NCI-H2227 (cell line): ENCODE results near the gene GLRB.
"Not testable (repeated sequence)": the region's sequence is repeated elsewhere in the genome, so short reads cannot be mapped to it uniquely, and the experiment has no call there.

Source experiments
- DNase-seq: peaks from one replicate; lab custom pipeline; 2025; ENCODE audit not compliant: unreplicated experiment; lab: John Stamatoyannopoulos, UW

Gene GLRB

DNA sequence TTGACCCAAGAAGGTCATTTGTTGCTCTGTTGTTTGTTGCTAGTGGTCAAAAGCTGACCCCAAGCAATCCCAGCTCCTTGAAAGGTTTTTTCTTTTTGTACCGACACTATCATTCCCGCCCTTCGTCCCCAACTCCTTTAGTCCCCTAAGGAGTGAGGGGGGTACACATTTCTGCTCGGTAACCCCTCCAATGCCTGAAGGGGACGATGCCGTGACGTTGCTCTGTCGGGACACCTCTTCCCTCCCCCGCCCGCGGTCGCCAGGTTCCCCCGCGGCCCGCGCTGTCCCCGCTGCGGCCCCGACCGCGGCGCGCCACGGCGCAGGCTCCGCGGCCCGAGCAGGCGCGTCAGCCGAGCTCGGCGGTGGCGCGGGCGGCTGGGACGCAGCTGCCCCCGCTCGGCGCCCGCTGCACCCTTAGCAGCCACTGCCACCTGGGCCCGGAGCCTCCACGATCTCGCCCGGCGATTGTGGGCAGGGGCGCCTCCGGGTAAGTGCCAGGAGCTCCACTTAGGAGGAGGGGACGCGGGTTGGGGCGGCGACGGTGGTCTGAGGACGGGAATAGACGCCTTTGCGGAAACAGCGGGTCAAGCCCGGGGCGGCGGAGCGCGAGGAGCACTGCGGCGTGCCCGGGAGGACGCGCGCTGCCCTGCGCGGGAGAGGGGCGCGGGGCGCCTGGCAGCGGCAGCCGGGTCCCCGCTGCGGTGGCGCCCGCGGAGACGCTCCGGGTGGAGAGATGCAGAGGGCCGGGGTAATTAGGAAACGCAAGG is at the start of gene GLRB:
GLRB (plus strand) TSS at position 340 of the 767 bp plus-strand sequence. CDS start 1,875 bp downstream, outside the sequence.
- DNase-seq = peak; percentile 56

DNA sequence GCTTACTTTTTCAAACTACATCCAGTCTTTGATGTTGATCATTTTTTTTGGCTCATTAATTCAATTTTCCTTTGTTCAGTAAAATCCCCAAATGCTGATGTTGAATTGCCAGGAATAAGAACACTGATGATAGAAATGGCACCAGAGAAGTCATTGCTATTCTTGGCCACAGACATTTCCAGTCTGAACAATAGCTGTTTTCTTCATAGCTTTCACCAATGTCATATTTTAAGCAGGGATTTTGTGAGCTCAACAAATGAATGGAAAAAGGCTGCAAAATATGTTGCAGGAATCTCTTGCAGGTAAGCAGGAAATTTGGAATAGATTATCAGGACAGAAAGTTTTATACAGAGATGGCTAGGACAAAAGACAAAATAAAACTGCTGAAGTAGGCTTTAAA is 40.5 kb upstream of the GLRB start:
- no peak for DNase-seq

DNA sequence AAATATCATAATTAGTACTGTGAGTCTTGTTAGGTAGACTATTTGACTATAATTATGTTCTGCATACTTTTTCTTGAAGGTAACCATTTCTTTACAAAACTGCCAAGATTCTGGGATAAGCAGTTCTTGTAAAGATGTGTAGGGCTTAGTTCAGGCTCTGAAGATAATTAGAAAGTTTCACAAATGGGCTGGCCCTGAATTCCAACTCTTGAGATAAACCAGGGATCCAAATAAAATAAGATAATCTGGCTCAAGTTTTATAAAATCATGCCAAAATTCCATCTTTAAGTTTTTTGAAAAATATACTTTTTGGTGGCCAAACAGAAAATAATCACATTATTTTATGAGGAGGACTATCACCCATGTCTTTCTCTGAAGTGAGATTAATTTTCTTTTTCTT is 35.5 kb upstream of the GLRB start:
- DNase-seq = no peak

DNA sequence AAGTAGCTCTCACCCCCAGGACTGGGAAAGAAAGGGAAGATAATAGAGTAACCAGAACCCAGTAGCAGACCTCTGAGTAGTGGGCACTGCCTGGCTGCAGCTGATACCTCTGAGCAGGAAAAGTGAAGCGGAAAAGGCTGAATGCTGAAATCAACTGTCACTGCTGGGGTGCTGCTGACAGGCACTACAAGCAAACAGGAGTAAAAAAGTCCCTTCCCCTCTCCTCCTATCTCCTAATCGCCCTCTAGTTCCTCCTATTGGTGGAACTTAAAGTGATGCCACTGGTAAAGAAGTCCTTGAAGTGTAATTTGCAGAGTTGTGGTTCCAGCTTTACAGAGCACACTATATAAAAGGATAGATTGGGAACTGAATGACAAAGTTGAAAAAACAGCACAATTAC is 32.8 kb upstream of the GLRB start:
- no peak for DNase-seq

DNA sequence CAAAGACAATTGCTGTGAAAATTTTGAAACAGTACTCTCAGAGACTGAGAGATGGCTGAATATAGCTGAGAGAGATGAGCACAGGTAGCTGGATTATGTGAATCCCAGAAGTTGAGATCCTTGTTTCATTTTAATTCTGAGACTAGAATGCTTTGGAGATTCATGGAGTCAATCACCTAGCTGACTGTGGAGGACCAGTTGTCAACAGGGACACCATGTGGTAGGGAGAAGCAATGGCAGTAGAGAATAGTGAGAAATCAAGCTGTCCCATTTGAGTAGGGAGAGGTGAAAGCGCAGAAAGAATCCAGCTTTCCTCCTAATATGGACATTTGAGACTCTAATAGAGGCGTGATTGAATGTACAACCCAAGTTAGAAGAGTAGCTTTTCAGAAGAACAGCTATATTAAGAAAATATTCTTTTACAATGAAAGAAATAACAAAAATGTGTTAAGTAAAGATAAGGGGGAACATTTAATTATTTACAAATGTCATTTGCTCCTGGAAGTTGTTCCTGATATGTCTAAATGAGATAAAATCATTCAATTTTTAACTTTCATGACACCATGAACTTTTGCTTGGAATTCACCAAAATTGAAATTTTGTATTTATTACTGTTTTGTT is 30.3 kb upstream of the GLRB start:
- peak; percentile 44 for DNase-seq

DNA sequence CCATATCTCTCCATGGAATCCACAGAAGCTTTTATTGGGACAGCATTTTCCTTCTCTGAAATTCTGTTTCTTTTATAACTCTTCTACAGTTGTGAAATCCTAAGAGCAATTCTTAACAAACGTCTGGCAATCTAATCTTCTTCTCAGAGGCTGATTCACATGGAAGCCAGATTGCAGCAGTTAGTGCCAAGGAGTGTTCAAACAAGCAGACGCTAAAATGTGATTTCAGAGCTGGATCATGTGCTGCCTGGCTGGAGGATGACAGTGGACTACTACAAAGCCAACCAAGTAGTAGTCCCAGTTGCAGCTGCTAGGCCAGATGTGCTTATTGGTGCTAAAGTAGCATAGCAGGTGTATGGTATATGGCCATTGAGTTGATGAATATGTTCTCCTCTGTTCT is 27.7 kb upstream of the GLRB start:
- no peak for DNase-seq

DNA sequence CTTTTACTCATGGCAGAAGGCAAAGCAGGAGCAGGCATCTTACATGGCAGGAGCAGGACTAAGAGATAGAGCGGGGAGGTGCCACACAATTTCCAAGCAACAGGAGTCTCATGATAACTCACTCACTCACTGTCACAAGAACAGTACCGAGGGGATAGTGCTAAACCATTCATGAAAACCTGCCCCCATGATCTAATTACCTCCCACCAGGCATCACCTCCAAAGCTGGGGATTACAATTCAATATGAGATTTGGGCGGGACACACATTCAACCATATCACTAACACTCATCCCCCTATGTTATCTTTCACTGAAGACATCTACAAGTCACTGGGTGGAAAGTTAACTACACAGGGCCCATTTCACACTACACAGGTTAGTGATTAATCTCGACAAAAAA is 25.4 kb upstream of the GLRB start:
- no peak for DNase-seq

DNA sequence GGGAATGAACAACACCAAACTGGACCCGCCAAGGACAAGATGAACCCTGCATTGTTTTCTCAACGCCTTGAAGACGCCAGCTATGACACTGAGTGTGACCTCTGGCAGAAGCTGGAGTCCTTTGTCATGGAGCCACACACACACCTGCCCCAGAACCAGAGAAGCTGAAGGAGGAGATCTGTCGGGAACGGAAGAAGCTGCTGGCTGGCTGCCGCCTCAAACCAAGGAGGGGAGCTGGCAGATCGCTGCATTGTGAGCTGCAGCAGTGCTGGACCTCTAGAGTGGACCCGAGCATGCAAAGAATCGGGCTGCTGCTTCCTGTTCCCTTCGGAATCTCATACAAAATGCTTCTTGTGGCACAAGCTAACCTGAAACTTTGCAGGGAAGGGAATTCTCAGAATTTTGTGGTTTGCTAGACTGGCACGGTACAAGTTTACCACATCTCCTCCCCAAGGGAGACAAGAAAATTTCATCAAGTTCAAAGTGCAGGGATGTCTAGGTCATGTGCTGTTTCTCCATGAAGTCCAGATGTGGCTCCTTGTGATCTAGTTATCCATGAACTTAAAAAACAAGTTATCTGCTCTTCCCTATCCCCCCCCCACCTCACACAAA is 23.4 kb upstream of the GLRB start:
- DNase-seq = peak; percentile 69

DNA sequence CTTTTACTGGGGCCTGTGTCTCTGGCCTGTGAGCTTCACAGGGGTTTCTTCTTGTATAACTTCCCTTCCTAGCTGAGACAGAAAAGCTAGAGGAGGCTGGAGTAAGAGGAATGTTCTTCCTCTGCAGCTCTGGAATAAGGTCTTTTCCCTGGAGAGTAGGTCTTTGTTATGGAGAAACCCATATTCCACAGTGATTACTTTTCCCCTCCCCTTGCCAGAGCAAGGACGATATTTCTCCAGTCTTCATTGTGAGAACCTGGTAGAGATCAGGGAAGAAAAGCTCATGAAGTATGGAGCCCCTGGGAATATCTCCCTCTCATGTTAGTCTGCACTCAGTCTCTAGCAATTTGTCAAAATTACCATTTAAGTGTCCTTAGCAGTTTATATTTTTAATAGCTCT is 18.7 kb upstream of the GLRB start:
- DNase-seq = peak; percentile 3

DNA sequence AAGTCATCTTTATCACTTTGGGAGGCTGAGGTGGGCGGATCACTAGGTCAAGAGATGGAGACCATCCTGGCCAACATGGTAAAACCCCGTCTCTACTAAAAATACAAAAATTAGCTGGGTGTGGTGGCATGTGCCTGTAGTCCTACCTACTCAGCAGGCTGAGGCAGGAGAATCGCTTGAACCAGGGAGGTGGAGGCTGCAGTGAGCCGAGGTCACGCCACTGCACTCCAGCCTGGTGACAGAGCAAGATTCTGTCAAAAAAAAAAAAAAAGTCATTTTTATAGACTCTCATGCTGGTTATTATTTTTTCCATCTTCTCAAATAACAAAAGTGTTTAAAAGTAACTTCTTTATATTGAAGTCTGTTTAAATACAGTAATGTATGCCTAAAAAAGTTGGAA is 17.1 kb upstream of the GLRB start:
- not testable (repeated sequence) for DNase-seq

DNA sequence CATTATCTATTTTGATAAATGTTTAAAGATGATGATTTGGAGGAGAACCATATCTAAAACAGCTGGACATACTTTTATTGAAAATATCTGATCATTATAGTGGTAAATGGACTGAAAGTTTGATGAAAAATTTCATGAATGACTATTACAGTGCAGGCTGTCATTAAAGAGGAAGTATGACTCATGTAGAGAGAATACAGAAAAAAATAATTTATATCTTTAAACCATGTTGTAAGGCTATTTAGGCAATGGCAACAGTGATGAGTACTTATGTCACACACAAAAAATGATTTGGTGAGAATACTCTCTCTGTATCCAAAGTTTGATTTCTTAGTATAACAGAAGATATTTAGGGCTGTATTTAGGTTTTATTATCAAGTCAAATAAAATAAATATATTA is 3.9 kb upstream of the GLRB start:
- no peak for DNase-seq

DNA sequence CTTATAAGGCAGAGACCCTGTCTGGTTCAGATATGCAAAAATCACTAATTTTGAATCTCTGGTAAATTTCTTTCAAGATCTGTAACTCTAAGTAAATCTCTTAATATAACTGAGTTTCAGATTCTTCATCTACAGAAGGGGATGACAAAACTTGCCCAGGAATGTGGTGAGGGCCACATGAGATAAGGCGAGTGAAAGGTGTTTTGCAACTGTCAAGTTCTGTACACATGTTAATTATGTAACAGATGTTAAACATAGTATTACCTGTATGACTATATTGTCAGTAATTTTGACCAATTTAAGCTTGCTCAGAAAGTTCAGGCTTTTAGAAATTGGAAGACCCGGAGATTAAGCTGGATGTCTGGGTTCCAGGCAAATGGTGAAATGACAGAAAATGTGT is 549 bp upstream of the GLRB start:
- DNase-seq = no peak

DNA sequence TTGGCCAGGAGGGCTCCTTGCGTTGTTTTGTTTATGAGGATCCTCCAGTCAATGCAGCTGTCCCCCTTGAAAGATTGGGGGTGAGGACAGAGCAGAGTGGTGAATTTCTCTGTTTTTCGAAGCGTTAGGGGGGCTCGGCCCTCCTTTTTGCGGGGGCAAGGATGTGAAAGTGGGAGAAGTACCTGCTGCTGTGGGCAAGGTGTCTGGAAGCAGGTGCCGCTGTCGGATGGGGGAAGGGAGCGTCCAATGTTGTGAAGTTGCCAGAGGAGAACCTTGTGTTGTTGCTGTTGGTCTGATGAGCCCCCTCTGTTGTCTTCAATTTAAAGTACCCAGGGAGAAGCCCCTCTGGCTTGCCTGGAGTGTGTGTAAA is 613 bp downstream of the GLRB start:
- peak; percentile 33 for DNase-seq

DNA sequence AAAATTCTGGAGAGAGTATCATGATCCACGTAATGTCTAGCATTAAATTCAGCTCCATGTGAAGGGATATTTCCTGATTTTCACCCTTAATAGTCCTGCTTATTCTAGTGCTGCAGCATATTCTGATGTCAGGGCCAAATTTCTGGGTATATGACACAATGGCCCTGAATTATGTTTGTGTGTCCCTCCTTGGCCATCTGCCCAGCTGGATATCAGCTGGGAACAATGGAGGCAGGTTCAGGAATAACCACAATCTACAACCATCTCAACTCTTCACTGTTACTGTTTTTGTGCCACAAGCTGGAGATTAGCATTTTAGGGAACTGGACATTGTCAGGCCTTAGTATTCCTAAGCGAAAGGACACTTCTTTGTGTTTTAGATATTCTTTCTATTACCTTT is 3.5 kb downstream of the GLRB start:
- no peak for DNase-seq

DNA sequence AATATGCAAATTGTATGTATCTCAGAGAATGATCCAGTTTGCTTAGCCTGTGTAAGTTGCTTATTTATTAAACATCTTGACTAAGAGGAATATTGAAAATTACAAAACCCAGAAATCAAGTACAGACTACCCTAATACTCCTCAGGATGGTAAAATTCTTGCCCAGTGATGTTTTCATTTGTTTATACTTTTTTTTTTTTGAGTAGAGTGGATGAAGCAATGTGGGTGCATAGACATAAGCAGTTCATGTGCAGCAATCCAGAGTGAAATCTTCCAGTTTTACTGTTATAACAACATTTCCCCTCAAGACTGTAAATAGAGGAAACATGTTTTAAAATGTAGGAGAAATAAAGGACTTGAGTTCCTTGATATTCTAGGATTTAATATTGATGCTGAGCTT is 4.7 kb downstream of the GLRB start:
- DNase-seq = no peak

DNA sequence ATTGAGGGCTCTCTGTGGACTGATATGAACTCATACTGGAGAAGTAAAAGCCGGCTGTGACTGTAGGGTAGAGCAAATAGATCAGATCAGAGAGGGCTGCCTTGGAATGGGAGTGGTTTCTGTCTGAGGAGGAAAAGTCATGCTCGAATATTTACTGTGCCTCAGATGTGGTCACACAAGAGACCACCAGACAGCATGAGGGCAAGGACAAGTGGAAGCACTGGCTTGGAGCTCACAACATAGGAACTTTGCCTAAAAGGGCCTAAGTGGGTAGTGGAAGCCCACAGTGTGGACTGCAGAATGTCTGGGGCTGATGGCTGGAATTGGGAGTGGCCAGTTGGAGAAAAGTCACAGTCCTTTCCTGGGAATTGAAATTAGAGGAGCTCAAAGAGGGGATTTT is 19.8 kb downstream of the GLRB start:
- no peak for DNase-seq

DNA sequence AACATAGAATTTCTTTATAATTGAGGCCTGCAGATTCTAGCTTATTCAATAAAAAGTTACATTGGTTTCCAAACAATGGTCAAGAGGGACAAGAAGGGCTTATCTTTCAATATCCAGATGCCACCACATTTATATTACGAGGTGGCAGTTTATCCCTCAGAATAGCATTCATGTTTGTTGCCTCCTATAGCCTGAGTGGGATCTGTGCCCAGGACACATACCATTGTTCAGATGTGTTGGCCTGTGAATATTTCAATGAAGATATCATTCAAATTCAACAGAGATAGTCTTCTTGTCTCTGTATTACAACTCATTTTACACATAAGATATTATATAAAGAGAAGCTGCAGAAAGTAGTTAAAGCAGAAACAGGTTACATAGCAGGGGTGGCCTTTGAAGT is 20.5 kb downstream of the GLRB start:
- DNase-seq = no peak

DNA sequence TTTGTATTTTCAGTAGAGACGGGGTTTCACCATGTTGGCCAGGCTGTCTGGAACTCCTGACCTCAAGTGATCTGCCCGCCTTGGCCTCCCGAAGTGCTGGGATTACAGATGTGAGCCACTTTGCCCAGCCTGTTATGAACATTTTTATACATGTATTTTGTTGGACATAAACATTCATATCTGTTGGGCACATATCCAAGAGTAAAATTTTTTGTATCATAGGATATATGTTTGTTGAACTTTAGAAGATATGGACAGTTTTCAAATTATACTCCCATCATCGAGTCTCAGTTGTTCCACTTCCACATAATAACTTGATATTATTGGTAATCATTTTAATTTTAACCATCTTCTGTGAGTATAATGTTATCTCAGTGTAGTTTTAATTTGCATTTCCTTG is 23.6 kb downstream of the GLRB start:
- no peak for DNase-seq

DNA sequence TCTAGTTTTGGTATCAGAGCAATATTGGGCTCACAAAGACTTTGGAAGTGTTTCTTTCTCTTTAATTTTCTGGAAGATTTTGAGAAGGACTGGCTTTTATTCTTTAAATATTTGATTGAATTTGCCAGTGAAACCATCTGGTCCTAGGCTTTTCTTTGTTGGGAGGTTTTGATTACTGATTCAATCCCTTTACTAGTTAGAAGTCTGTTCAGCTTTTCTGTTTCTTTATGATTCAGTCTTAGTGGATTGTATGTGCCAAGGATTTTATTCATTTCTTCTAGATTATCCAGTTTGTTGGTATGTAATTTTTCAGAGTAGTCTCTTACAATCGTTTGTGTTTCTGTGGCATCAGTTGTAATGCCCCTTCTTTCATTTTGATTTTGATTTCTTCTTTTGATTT is 28.6 kb downstream of the GLRB start:
- no peak for DNase-seq

DNA sequence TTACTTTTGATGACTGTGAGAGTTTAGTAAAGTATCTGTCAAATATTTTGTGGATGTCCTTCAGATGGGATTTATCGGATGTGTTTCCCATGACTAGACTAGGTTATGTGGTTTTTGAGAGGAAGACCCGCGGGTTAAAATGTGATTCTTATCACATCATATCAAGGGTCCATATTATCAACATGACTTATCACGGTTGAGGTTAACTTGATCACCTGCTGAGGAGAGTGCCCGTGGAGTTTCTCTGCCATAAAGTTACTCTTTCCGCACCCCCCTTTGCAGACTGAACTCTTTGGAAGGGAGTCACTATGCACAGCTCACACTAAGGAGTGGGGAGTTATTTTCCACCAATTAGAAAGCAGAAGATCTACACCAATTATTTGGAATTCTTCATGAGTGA is 38.7 kb downstream of the GLRB start:
- no peak for DNase-seq

DNA sequence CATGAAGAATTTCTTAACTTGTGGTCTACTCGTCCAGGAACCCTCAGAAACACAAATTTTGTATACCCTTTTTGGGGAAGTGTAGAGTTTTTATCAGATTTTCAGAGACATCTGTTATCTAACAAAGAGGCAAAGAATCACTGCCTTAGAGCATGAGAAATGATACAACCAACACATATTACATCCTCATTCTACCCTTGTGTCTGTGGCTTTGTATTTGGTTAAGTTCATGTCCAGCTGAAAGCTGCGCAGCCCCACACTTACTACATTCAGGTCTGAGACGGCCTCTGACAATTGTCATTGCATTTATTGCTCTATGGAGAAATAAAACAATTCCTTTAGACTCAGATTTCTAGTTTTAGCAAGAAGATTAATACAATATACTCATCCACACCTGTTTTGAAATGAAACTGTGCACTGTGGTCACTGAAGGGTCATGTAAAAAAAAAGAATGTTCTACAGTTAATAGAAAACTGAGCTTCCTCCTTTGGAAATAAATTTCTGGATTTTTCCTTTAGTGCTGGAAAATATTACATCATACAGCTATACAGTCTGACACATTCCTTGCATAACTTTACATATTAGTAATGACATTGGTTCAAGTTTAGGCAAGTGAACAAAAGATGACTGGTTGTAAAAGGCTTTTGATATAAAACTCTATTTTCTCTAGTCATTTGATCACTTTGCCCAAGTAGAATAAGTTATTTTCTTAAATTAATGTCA is 39.8 kb downstream of the GLRB start:
- DNase-seq = no peak

DNA sequence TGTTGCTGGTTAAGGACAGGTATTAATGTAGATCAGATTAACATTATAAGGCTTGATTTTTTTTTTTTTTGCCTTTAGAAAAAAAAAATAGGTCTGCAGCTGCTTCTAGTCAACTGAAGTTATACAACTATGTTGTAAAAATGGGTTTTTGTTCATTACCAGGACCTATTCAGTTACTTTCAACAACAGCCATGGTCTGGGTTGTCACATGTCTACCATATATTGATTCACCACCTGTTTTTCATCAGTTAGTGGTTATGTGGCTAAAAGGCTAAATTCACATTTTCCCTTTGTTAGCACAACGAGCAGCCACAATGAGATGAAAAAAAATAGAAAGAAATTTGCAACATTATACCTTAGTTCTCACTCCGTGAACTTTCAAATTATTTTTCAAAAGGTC is 45.5 kb downstream of the GLRB start:
- DNase-seq = no peak
